Mucosa of descending colon (tissue), 3 donors: ENCODE measurements around the gene PRDM4. TPM values are rescaled to one million over a fixed set of nuclear protein-coding genes. Genes with fewer than 3 reads are reported as not detected.

Experiments used
- ATAC-seq: fragments of 200-7000 bp; cut with Tn5 transposase; one replicate; pipeline ENCODE4 v1.9.1; 2020; ENCODE audit warnings: mild to moderate bottlenecking, moderate library complexity
- DNase-seq, 3 donors: peaks; one replicate each; pipeline ENCODE4 v3.0.0-alpha.2; 2020
- H3K36me3 ChIP-seq: fragments of 200-600 bp; one replicate; pipeline ENCODE4 v1.8.0; 2021; ENCODE audit warnings: low read depth, mild to moderate bottlenecking
- H3K4me1 ChIP-seq: fragments of 200-600 bp; one replicate; pipeline ENCODE4 v1.8.0; 2021; ENCODE audit warnings: low read depth, mild to moderate bottlenecking
- H3K4me3 ChIP-seq: fragments of 200-600 bp; one replicate; pipeline ENCODE4 v1.8.0; 2021; ENCODE audit warnings: mild to moderate bottlenecking
- H3K9me3 ChIP-seq: fragments of 200-600 bp; one replicate; pipeline ENCODE4 v1.8.0; 2021; ENCODE audit warnings: mild to moderate bottlenecking
- intact Hi-C, 2 donors: fragments of 100-400 bp; cut with DNase I in 1 of 2; cut with micrococcal nuclease in 1 of 2; formaldehyde crosslinking; loops; one replicate each; pipeline versions ENCODE4 v1.11.0 to v1.11.1; 2022; cut with DNase I, micrococcal nuclease
- total RNA-seq, 3 donors: library from RNA; stranded (reverse); fragmentation: NEBNext Ultra II Directional in 2 of 3; extraction: Animal tissue kit (Norgen Biotek cat#: 25700) in 2 of 3; gene quantifications; one replicate each; pipeline versions ENCODE4 v1.2.1 to v1.2.4, GENCODE V29; 2021 to 2023
- TF ChIP-seq, protein P1 (sequence below): fragments of 200-600 bp; IDR thresholded peaks from one replicate; pipeline ENCODE4 v1.8.0; 2022; ENCODE audit warnings: antibody characterized with exemption, mild to moderate bottlenecking
- donor health status: DM: no; HTN: no; CAD: no; lungs with moderate emphysema.
- donor health status: DM: no; HTN: no; CAD: no.
- donor health status: DM: no; HTN: yes; CAD: no.

PRDM4 gene
- total RNA-seq, 3 donors from 2014 or later: 38.4 to 44.4 (median 39.9) TPM

DNA sequence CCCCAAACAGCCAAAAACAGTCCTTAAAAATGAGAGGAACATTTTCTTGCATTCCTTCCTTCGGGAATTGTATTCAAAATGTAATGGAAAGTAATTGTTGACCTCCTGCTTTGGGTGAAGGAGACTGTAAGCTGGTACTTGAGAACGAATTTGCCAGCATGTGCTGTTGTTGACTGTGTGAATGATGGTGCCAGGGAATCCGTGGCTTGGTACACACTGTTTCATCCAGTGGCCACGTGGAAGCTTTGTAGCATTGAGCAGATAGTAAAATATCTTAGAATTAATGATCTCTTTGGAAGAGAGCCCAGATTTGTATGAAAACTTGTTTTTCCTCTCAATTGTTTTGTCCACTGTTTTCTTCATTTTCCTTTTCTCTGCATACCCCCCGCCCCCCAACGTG is 15.2 kb upstream of the PRDM4 start:
- intact Hi-C loops: no loop called here
- TF ChIP-seq, protein P1, sequence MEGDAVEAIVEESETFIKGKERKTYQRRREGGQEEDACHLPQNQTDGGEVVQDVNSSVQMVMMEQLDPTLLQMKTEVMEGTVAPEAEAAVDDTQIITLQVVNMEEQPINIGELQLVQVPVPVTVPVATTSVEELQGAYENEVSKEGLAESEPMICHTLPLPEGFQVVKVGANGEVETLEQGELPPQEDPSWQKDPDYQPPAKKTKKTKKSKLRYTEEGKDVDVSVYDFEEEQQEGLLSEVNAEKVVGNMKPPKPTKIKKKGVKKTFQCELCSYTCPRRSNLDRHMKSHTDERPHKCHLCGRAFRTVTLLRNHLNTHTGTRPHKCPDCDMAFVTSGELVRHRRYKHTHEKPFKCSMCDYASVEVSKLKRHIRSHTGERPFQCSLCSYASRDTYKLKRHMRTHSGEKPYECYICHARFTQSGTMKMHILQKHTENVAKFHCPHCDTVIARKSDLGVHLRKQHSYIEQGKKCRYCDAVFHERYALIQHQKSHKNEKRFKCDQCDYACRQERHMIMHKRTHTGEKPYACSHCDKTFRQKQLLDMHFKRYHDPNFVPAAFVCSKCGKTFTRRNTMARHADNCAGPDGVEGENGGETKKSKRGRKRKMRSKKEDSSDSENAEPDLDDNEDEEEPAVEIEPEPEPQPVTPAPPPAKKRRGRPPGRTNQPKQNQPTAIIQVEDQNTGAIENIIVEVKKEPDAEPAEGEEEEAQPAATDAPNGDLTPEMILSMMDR: no peak
- peaks cover 3% of the 10 kb centered on the region for H3K4me1 ChIP-seq
- H3K9me3 ChIP-seq: no peaks in the 10 kb centered on the region
- DNase-seq (no peak), ATAC-seq (no peak)
- no peaks in the 10 kb centered on the region for H3K36me3 ChIP-seq
- H3K4me3 ChIP-seq: no peak overlapping the region

DNA sequence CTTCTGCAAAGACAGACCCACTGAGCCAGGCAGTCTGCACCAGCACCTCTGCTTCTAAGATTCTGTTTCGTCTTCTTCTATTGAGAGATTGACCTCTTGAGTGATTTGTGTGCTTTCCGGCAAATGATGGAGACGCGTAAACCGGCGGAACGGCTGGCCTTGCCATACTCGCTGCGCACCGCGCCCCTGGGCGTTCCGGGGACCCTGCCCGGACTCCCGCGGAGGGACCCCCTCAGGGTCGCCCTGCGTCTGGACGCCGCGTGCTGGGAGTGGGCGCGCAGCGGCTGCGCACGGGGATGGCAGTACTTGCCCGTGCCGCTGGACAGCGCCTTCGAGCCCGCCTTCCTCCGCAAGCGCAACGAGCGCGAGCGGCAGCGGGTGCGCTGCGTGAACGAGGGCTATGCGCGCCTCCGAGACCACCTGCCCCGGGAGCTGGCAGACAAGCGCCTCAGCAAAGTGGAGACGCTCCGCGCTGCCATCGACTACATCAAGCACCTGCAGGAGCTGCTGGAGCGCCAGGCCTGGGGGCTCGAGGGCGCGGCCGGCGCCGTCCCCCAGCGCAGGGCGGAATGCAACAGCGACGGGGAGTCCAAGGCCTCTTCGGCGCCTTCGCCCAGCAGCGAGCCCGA is 14.3 kb upstream of the PRDM4 start:
- ATAC-seq: no peak
- intact Hi-C loops: no loop called here

DNA sequence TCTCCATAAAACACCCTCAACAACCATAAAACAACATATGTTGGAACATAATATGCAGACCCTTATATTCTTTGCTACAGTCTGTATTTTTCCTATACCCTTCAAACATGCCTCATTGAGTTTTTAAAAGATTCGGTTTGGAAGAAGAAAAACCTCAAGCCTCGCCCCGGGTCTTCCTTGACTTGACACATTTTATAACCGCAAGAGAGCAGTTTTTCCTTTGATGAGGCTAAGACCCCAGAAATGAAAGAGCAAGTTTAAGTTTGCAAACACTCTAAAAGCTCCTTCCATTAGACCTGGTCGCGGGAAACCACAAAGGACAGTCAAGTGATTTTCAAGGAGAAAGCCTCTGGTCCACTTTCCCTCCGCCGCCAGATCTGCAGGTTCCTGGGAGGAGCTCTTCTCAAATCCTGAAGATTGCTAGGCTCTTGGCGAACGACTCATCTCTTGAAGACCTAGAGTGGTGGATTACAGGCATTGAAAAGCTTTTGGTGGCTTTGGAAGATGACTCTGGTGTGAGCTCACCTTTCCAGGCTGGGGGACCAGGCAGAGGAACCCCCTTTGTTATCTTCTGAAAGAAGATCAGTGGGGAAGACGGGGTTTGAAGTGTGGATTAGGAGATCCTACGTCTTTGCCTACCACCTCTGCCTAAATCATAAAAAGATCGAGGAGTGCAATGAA is 13.6 kb upstream of the PRDM4 start, which contains the start of gene ASCL4:
Gene ASCL4 (plus strand): TSS at position 356 of the 681 bp plus-strand sequence. CDS start 515 bp downstream, outside the sequence.
- TF ChIP-seq, protein P1: no peak
- ATAC-seq (no peak), DNase-seq (no peak)
- no peak within 1 kb of the TSS for H3K4me3 ChIP-seq
- intact Hi-C loops: no loop called here
- no peaks in the 10 kb centered on the region for H3K9me3 ChIP-seq
- H3K4me1 ChIP-seq: peaks cover 3% of the 10 kb centered on the region
- H3K36me3 ChIP-seq: no peaks in the 10 kb centered on the region

More for the DNA sequence above, 14.3 kb upstream of the PRDM4 start:
- Histone ChIP-seq H3K9me3 (no peaks in the 10 kb centered on the region), H3K4me1 (peaks cover 3% of the 10 kb centered on the region), H3K36me3 (no peaks in the 10 kb centered on the region), H3K4me3 (no peak overlapping the region)
- DNase-seq: no peak
- TF ChIP-seq, protein P1: no peak

DNA sequence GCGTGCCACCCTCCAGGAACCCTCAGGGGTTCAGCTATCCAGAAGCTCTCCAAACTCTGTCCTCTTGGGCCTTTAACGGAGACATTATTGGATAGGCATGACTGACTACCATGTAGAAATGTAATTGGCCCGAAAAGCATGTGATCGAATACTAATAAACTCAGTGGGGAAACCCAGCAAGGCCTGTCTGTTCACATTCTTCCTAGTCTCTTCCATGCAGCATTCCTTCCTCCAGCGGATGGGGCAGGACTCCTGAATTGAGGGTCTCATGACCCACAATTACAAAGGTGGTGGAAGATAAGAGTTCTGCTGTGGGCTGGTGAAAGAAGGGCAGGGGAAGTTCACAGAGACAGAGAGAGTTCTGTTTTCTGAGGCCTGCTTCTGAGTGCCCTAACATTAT is 6.5 kb upstream of the PRDM4 start:
- DNase-seq (no peak), ATAC-seq (no peak)
- TF ChIP-seq, protein P1: no peak
- Histone ChIP-seq H3K4me3 (no peak overlapping the region), H3K9me3 (no peaks in the 10 kb centered on the region), H3K36me3 (no peaks in the 10 kb centered on the region), H3K4me1 (no peaks in the 10 kb centered on the region)
- intact Hi-C loops: no loop called here

GRCh38 chr12:107765316-107765715 is 4.4 kb upstream of the PRDM4 start:
- H3K4me1 ChIP-seq: peaks cover 4% of the 10 kb centered on the region
- ATAC-seq (no peak), DNase-seq (no peak)
- no peaks in the 10 kb centered on the region for H3K36me3 ChIP-seq
- H3K4me3 ChIP-seq: no peak overlapping the region
- H3K9me3 ChIP-seq: no peaks in the 10 kb centered on the region
- TF ChIP-seq, protein P1: no peak
- intact Hi-C loops: no loop called here
